Measurements from ENCODE around the gene ACVR1. TPM values are rescaled to one million over a fixed set of nuclear protein-coding genes. Genes with fewer than 3 reads are reported as not detected.

ACVR1 gene
- total and polyA plus RNA-seq, 2 of the 13 experiments (the other 11 are each of a cell fraction or from before 2014, with no cell fraction given) = 2.3 to 5.4 TPM

- Histone ChIP-seq H3K9me3 (ENCODE audit: low read length) (no peaks in the 10 kb centered on the region), H3K27me3 (ENCODE audit: control insufficient read depth in 1 of 2, insufficient read depth in 2 of 2, low read length in 2 of 2) (no peaks in the 10 kb centered on the region), H3K27ac (ENCODE audit: extremely low read length, insufficient read depth, low read length) (no peak overlapping the region), H3K9ac (ENCODE audit: insufficient read depth, low read depth, low read length) (no peak overlapping the region), H3K79me2 (ENCODE audit: insufficient read depth, low read length) (no peaks in the 10 kb centered on the region), H3K36me3 (replicated peaks in 1 of 2; ENCODE audit: control insufficient read depth in 1 of 2, insufficient read depth in 2 of 2, low read length in 2 of 2) (no peaks in the 10 kb centered on the region), H3K4me3 (replicated peaks in 1 of 3; ENCODE audit: insufficient read depth in 1 of 3, low read depth in 2 of 3, low read length in 3 of 3) (no peak overlapping the region), H2AFZ (ENCODE audit: low read length) (no peak overlapping the region), H3K4me1 (ENCODE audit: insufficient read depth, low read length) (no peaks in the 10 kb centered on the region), H3K4me2 (ENCODE audit: low read depth, low read length) (no peak overlapping the region), H4K20me1 (ENCODE audit: insufficient read depth, low read length) (no peaks in the 10 kb centered on the region)
- DNase-seq (ENCODE audit: low spot score) = no peak
- no peak for ATAC-seq
- FAIRE-seq = peak; percentile 28
- CTCF ChIA-PET (ENCODE audit: low intra/inter-chr PET ratio, low total read pairs) = no interaction called here
- 83% methylated on average over 4 of the region's 4 CpGs for WGBS (ENCODE audit: low lambda C conversion rate)
- intact Hi-C loops (cut with micrococcal nuclease; ENCODE audit: unreplicated experiment) = no loop called here
- POLR2A ChIA-PET = no interaction called here
- BruUV-seq (replicated peaks) = no TSS peak
- in situ Hi-C loops (cut with HindIII; ENCODE audit: extremely low pct_ligation_motif_present, low pct_unique_long_range_greater_than_20kb) = no loop called here
- TF ChIP-seq, protein P1, sequence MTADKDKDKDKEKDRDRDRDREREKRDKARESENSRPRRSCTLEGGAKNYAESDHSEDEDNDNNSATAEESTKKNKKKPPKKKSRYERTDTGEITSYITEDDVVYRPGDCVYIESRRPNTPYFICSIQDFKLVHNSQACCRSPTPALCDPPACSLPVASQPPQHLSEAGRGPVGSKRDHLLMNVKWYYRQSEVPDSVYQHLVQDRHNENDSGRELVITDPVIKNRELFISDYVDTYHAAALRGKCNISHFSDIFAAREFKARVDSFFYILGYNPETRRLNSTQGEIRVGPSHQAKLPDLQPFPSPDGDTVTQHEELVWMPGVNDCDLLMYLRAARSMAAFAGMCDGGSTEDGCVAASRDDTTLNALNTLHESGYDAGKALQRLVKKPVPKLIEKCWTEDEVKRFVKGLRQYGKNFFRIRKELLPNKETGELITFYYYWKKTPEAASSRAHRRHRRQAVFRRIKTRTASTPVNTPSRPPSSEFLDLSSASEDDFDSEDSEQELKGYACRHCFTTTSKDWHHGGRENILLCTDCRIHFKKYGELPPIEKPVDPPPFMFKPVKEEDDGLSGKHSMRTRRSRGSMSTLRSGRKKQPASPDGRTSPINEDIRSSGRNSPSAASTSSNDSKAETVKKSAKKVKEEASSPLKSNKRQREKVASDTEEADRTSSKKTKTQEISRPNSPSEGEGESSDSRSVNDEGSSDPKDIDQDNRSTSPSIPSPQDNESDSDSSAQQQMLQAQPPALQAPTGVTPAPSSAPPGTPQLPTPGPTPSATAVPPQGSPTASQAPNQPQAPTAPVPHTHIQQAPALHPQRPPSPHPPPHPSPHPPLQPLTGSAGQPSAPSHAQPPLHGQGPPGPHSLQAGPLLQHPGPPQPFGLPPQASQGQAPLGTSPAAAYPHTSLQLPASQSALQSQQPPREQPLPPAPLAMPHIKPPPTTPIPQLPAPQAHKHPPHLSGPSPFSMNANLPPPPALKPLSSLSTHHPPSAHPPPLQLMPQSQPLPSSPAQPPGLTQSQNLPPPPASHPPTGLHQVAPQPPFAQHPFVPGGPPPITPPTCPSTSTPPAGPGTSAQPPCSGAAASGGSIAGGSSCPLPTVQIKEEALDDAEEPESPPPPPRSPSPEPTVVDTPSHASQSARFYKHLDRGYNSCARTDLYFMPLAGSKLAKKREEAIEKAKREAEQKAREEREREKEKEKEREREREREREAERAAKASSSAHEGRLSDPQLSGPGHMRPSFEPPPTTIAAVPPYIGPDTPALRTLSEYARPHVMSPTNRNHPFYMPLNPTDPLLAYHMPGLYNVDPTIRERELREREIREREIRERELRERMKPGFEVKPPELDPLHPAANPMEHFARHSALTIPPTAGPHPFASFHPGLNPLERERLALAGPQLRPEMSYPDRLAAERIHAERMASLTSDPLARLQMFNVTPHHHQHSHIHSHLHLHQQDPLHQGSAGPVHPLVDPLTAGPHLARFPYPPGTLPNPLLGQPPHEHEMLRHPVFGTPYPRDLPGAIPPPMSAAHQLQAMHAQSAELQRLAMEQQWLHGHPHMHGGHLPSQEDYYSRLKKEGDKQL (CRISPR knock-in tag; IDR thresholded peaks at IDR 0.05; ENCODE audit: low read depth) = no peak
- no peak for TF ChIP-seq SMAD1 (CRISPR knock-in tag; IDR thresholded peaks at IDR 0.05; ENCODE audit: borderline replicate concordance, low read depth)
- TF ChIP-seq ZNF761 (CRISPR knock-in tag; conservative IDR thresholded peaks at IDR 0.05) = no peak
- no peak for TF ChIP-seq ZNF142 (CRISPR knock-in tag; IDR thresholded peaks at IDR 0.05)
- TF ChIP-seq ZGPAT (CRISPR knock-in tag; IDR thresholded peaks at IDR 0.05) = no peak
- no peak for TF ChIP-seq NRL (CRISPR knock-in tag; IDR thresholded peaks at IDR 0.05; ENCODE audit: borderline replicate concordance)
- no peak for TF ChIP-seq ATF1 (CRISPR knock-in tag; IDR thresholded peaks at IDR 0.05)
- TF ChIP-seq, protein P2, sequence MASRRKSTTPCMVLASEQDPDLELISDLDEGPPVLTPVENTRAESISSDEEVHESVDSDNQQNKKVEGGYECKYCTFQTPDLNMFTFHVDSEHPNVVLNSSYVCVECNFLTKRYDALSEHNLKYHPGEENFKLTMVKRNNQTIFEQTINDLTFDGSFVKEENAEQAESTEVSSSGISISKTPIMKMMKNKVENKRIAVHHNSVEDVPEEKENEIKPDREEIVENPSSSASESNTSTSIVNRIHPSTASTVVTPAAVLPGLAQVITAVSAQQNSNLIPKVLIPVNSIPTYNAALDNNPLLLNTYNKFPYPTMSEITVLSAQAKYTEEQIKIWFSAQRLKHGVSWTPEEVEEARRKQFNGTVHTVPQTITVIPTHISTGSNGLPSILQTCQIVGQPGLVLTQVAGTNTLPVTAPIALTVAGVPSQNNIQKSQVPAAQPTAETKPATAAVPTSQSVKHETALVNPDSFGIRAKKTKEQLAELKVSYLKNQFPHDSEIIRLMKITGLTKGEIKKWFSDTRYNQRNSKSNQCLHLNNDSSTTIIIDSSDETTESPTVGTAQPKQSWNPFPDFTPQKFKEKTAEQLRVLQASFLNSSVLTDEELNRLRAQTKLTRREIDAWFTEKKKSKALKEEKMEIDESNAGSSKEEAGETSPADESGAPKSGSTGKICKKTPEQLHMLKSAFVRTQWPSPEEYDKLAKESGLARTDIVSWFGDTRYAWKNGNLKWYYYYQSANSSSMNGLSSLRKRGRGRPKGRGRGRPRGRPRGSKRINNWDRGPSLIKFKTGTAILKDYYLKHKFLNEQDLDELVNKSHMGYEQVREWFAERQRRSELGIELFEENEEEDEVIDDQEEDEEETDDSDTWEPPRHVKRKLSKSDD (CRISPR knock-in tag; IDR thresholded peaks at IDR 0.05; ENCODE audit: low read depth) = no peak
- TF ChIP-seq RFX1 (IDR thresholded peaks at IDR 0.05) = no peak
Measured at GRCh38 chr2:157822533-157822932, 53.6 kb downstream of the ACVR1 start.
